Stimulated activated CD4-positive, alpha-beta T cell treated with anti-CD3 and anti-CD28 coated beads, Interleukin-12 subunit alpha, Interleukin-12 subunit beta, amount 100 ng/mL, for 48 hours (primary cell): ENCODE data around the gene STIMATE.

Experiments
- DNase-seq, 3 donors: peaks; one replicate each; pipeline ENCODE4 v3.0.0-alpha.2; 2020; ENCODE audit warnings: low read depth in 2 of 3, low spot score in 1 of 3

STIMATE gene

GRCh38 chr3:52897130-52898122, at the start of gene STIMATE:
Gene STIMATE, minus strand, starts transcription at chr3:52897548. Its CDS starts 98 bp downstream, at chr3:52897450.
- peak; percentile 71 to 82 (median 73) for DNase-seq

GRCh38 chr3:52939600-52939999, 42.3 kb upstream of the STIMATE start:
- no peak for DNase-seq

DNA sequence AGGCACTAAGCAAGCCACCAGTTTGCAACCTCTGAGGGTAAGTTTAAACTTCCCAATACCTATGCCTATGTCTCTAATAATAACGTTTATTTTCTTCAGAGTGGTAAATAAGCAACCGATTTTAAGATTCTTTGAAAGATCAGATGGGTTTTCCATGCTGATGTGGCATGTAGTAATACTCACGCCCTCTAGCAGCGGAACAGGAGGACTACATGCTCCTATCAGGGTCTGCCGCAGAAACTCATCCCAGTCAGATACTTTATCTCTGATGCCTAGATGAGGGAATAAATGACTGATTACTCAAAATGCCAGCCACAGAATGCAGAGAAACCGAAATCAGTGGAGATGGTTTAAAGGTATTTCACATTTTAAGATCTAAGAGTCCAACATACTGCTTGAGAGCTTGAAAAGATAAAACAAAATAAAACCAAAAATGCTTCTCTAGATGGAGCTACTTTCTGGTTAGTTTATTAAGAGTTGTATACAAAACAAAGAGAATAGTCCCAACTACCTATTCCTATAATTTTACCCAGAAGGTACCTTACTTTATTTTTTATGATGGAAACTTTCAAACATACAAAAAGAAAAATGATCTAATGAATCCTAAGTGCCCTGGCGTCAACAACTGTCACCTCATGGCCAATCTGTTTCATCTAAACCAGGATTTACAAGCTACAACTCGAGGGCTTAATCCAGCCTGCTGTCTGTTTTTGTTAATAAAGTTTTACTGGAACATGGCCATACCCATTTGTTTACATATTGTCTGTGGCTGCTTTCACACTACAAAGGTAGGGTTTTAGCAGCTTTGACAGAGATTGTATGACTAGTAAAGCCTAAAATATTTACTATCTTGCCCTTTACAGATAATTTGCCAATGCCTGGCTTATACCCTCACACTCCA, 37.5 kb upstream of the STIMATE start:
- DNase-seq: peak; percentile 18 to 43 (median 32)

DNA sequence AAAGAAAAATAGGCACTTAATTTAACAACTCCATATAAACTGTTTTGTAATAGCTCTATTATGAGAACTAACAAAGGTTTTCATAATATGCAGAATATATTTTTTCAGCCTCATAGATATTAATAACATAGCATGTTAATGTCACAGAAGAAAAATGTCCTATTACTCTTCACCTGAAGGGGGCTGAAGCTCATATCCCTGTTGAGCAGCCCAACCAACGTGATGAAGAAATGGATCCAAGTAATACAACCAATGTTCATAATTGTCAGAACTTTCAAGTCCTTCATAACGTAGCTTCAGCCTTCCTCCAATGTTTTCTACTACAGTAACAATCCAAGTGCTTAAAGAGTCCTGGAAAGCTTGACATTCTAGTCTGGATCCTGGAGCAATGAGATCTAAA, 34.5 kb upstream of the STIMATE start:
- DNase-seq: no peak

GRCh38 chr3:52931328-52931727, 34.0 kb upstream of the STIMATE start:
- DNase-seq: no peak

GRCh38 chr3:52930748-52931147, 33.4 kb upstream of the STIMATE start:
- DNase-seq: no peak

GRCh38 chr3:52926554-52926953, 29.2 kb upstream of the STIMATE start:
- DNase-seq: no peak

DNA sequence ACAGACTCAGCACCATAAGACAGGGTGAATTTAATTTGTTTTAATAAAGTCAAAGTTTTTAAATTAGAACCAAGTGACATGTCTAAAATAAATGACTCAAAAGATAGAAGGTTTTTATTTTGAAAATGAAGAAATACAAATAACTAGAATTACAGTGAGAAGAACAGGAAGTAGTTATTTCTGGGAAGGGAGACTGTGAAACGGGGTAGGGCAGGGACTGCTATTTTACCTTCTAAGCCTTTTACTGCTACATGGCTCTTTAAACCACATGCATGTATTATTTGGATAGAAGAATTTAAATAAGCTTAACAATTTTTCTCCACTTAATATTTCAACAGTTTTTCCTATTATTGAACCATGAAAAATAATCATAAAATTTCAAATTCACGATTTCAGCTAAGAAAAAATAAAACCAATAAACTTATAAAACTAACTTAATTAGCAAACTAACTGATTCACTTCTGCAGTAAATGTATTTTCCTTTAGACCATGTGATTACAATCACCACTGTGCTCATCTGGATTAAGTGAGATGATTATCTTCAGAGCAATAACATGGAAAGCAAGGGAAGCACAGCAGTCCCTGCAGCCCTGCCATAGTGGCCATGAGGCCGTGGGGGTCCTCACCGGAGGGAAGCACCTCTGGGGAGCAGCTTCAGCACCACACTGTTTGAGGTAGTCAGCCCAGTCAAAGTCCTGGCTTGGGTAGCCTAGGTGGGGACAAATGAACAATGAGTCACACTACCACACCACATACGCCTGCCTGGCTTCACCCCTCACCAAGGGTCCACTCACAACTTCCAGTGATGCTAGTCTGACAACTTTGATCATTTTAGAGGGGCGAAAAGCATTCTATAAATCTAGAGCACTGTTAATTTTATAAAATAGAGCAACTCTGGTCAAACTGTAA, 28.3 kb upstream of the STIMATE start:
- no peak for DNase-seq

DNA sequence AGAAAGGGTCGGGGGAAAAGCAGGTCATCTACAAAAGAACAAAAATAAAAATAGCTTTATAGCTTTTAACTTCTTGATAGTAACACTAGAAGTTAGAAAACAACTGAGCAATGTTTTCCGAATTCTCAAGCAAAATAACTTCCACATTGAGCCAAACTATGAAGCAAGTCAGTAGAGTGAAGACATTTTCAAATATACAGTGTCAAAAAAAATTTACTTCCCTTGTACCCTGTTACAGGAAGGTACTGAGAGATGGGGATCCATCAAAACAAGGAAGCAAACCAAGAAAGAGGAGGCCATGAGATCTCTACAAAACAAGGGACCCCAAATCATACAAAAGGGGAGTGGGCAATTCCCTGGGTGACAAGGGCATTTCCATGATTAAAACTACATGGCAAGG, 26.6 kb upstream of the STIMATE start:
- DNase-seq: no peak

GRCh38 chr3:52920841-52921240, 23.5 kb upstream of the STIMATE start:
- no peak for DNase-seq

DNA sequence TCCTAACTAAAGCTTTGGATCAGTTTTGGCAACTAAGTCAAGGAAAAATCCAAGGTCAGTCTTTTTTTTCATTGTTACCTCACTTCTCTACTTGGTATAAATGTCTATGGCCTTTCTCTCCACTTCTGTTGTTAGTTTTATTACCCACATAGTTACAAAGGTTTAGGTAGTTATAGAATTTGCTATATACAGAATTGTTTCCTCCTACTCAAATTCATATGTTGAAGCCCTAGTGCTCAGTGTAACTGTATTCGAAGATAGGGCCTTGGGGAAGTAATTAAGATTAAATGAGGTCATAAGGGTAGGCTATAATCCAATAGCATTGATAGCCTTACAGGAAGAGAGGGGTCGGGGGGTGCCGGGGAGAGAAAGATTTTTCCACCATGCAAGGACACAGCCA, 19.7 kb upstream of the STIMATE start:
- DNase-seq: no peak

GRCh38 chr3:52915294-52915693, 17.9 kb upstream of the STIMATE start:
- no peak for DNase-seq

- DNase-seq: no peak
Observed at GRCh38 chr3:52912885-52913731, 15.8 kb upstream of the STIMATE start.

DNA sequence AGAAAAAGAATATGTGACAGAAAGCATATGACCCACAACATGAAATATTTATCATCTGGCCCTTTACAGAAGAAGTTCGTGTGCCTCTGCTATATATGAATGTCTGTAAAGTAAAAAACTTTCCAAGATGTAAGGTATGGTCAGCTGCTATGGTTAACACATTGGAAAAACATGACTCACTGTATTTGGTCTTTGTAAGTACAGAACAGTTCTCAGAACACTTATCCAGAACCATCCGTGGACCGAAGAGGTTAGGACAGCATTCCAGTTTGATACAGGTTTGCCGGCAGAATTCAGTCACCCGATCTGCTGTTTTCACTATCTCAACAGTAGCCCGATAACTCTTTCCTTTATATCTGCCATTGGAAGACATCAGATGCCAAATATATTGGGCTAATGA, 13.5 kb upstream of the STIMATE start:
- DNase-seq: no peak

DNA sequence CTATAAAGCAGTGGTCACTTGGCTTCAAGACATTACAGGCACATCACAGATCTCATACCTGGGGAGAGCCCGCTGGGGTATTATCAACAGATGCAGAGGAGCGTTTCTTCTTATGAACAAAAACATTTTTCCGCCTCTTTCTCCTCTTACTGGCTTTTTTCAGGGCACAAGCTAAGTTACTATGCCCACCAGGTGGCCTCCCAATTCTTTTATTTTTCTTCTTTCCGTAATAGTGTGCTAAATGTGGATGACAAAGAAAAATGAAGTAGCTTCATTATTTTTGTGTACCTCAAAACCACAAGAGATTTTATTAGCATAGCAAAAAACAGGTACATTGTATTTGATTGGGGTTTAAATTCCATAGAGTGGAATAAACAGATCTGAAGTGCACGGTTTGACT, 10.1 kb upstream of the STIMATE start:
- no peak for DNase-seq

DNA sequence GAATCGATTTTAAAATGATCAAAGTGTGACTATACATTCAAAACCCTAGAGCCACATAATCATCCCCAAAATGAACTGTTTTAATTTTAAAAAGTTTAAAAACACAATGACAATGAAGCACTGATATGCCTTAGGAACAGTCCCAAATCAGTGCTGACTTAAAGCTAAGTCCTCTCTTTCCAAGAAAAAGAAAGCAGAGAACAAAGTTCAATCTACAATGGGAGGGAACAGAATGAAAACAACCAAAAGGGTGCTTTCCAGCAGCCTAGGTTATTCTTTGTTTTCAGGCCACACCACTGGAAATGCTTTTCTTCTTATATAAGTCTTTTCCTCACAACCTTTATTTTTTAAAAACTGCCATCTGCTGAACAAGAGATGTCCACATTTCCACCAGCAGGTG, 7.2 kb upstream of the STIMATE start:
- DNase-seq: no peak

- DNase-seq: no peak
Observed at GRCh38 chr3:52904000-52904399, 6.7 kb upstream of the STIMATE start.

DNA sequence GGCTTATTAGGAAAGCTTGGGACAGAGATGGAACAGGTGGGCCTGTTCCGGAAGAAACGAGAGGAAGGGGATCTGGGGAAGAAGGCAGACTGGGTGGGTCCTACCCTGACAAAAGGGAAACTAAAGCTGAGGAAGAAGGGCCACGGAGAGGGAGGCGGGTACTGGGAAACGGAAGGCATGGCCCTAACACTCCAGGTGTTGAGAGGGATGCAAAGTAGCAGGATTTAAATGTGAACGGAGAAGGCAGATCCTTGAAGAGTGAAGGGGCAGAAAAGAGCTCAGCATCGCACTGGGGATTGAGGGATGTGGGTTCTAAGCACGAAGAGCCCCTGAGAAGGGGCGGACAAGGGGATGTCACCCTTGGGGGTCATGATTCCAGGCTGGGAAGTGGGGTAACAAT, 735 bp downstream of the STIMATE start:
- no peak for DNase-seq

DNA sequence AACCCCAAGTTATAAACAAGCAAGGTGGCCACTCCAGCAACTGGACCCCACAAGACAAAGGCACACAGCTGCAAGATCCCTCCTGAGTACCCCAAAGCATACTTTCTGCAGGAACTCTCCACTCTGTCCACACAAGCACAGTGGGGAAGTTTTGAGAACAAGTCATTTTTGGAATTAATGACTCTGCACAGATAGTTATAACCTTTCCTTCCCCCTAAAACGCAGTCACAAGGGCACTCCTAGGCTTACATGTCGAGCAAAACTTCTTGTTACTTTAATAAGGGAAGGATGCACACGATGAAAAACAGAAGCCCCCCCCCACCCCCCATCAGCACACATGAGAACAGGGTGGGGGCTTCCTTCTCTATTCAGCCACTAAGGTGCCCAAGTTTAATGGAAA, 1.2 kb downstream of the STIMATE start:
- DNase-seq: no peak

DNA sequence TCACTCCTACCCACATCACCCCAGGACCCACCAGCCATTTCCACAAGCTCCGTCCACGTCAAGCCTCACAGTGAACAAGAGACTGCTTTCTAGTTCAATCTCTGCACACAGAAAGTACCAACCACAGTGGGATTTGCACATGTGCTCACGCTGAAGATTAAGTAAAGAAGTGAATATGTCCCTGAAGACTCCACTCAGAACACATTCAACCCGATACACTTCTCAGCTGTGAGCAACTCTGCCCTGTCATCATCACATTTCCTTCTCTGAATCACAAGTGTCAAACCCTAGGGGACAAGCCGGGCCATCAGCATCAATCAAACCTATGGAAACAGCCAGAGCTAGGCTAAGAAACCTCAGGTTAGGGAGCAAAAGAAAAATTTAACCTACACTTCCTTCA, 1.9 kb downstream of the STIMATE start:
- peak in 1 of 3 donors; percentile 29 for DNase-seq
